ENCODE measurements around the gene MX2.

The MX2 gene

GRCh38 chr21:41438425-41439113 lies 76.7 kb downstream of the MX2 start:
- ATAC-seq (no peak), DNase-seq (no peak)

- DNase-seq (no peak), ATAC-seq (no peak)
These were observed 77.4 kb downstream of the MX2 start for GRCh38 chr21:41439248-41439647.

- DNase-seq: no peak
- ATAC-seq: no peak
These were observed 79.7 kb downstream of the MX2 start for GRCh38 chr21:41441546-41441945.

GRCh38 chr21:41442481-41443186 lies 80.8 kb downstream of the MX2 start:
- ATAC-seq: no peak
- DNase-seq: no peak

- no peak for DNase-seq
- ATAC-seq: no peak
These were observed 81.7 kb downstream of the MX2 start for GRCh38 chr21:41443562-41443961.

- ATAC-seq (no peak), DNase-seq (no peak)
These were observed 83.1 kb downstream of the MX2 start for GRCh38 chr21:41444703-41445464.

DNA sequence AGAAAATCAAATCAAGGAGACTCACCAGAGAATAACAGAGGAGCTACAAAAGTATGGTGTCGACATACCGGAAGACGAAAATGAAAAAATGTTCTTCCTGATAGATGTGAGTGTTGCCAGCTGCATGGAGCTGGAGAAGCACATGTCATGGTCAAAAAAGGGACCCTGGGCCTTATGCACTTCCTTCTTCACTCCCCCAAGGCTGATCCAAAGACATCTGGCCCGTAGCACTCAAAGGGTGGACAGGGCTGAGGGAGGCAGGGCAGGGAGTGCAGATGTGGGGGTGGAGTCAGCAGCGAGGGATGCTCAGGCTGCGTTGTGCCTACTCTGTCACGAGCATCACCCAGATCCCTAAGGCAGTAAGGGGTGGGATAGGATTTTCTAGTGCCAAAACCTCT lies 83.6 kb downstream of the MX2 start:
- DNase-seq (no peak), ATAC-seq (no peak)

DNA sequence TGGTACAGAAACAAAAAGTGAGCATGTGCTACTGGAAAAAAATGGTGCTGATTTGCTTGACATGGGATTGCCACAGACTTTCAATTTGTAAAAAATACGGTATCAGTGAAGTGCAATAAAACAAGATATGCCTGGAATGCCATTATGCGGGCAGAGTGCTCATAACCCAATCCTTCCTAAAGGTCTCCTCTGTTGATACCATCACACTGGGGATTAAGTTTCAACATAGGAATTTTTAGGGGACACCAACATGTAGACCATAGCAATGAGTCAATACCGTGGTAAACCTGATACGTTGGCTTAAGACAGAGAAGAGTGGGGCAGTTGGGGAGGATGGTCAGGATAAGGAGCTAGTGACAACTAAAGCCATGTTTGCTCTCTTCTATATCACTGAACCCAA lies 84.8 kb downstream of the MX2 start:
- ATAC-seq: no peak
- DNase-seq: no peak

DNA sequence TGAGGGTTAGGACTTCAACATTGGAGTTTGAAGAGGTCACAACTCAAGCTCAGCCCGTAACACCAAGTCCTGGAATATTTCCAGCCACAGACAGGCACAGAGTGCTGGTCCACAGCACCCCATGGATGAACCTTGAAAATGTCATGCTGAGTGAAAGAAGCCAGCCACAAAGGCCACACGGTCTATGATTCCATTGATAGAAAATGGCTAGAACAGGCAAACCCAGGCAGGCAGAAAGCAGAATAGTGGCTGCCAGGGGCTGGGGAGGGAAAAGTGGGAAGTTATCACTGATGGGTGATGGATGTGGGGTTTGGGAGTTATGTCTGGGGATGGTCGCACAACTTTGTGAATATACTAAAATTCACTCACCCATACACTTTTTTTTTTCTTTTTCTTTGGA lies 85.5 kb downstream of the MX2 start:
- no peak for DNase-seq
- no peak for ATAC-seq

DNA sequence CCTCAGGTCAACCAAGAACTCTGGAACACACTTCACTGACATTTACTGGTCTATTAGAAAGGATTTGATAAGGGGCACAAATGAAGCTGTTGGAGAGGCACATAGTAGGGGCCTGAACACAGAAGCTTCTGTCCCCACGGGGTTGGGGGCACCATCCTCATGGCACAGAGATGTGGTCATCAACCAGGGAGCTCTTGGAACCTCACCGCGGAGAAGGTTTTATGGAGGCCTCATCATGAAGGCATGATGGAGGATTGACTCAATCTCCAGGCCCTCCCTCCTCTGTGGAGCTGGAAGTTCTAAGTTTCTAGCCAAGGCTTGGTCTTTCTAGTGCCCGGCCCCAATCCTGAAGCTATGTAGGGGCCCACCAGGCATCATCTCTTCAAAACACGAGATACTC lies 87.8 kb downstream of the MX2 start:
- ATAC-seq: no peak
- no peak for DNase-seq

- ATAC-seq: no peak
- no peak for DNase-seq
These were observed 90.2 kb downstream of the MX2 start for GRCh38 chr21:41451753-41452676.

GRCh38 chr21:41453198-41453597 lies 91.4 kb downstream of the MX2 start:
- no peak for DNase-seq
- ATAC-seq: no peak

DNA sequence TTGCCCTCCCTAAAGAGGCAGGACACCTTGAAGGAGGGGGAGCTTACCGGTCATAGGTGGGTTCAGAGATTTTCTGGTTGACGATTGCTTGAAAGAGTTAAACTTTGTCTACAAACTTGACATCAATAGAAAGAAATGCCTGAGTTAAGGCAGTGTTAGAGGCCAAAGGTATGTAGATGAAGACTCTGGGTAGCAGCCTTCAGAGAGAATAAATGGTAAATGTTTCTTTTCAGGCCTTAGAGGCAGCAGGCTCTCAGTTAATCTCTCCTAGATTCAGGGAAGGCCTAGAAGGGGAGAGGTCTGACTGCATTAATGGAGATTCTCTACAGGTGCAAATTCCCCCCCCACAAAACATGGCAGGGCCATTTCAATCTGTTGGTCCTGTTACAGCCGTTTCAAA lies 91.9 kb downstream of the MX2 start:
- no peak for ATAC-seq

GRCh38 chr21:41458121-41458520 lies 96.3 kb downstream of the MX2 start:
- DNase-seq (no peak), ATAC-seq (no peak)

More for the DNA sequence above, 91.9 kb downstream of the MX2 start:
- DNase-seq: no peak

- DNase-seq (no peak), ATAC-seq (no peak)
These were observed 96.7 kb downstream of the MX2 start for GRCh38 chr21:41458559-41458958.
